GM21737 (cell line): ENCODE measurements around the gene NOL4L.
"Not testable (repeated sequence)": the region's sequence is repeated elsewhere in the genome, so short reads cannot be mapped to it uniquely, and the experiment has no call there.

Source experiments
- ATAC-seq: cut with Tn5 transposase; IDR thresholded peaks from one replicate; pipeline ENCODE4 v1.9.1; 2021; ENCODE audit warnings: mild to moderate bottlenecking, moderate library complexity; ENCODE audit not compliant: unreplicated experiment

The NOL4L gene

GRCh38 chr20:32578062-32578461, 7.1 kb downstream of the NOL4L start:
- ATAC-seq, result not testable (repeated sequence)

- no peak for ATAC-seq
These were observed 7.5 kb downstream of the NOL4L start for GRCh38 chr20:32577657-32578056.

DNA sequence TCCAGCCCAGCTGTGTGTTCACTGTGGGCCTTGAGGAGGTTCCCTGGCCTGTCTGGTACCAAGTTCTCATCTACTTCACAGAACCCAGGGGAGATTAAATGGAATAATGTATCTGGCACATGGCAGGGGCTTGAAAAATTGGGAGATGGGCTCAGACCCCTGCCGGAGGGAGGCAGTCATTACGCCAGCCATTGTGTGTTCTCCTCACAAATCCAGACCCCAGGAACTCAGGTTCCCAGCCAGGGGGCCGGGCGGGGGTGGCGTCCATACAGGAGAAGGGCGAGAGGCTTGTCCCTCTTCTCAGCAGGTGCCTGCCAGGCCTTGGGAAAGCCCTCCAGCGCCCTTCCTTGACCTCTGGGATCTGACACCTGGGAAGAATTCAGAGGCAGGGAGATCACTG, 8.1 kb downstream of the NOL4L start:
- ATAC-seq, result no peak

DNA sequence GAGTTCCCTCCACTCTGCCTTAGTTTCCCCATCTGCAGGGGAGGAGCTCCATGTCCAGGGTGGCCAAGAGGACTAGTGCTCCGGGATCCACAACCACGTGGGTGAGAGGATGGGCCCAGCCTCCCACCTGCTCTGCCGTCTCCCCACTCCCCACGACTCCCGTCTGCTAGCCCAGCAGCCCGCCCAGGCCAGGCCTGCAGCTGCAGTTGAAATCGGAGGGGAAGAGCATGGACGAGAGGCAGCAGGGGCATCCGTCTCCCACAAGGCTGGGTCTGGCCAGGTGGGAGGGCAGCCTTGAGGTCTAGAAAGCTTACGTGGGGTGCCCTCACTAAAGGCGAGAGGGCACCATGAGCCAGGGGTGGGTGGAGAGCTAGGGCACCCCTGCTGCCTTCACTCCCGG, 8.6 kb downstream of the NOL4L start:
- ATAC-seq, result no peak

- no peak for ATAC-seq
These were observed 9.3 kb downstream of the NOL4L start for GRCh38 chr20:32575805-32576204.

DNA sequence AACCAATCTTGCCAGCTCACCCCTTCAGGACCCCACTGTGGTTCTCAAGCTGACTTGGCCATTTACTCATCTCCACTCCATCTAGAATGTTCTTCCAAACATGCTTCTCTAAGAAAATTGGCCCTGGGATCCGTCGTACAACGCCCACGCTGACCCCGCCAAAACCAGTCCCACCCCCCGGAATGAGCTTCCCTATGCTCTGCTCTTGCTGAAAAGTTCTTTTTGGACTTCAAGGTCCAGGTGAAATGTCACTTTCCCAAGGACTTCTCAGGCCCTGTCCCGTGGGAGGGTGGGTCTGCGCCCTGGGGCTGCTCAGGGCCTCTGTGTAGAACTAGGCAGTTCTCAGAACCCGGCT, 9.9 kb downstream of the NOL4L start:
- ATAC-seq, result no peak

DNA sequence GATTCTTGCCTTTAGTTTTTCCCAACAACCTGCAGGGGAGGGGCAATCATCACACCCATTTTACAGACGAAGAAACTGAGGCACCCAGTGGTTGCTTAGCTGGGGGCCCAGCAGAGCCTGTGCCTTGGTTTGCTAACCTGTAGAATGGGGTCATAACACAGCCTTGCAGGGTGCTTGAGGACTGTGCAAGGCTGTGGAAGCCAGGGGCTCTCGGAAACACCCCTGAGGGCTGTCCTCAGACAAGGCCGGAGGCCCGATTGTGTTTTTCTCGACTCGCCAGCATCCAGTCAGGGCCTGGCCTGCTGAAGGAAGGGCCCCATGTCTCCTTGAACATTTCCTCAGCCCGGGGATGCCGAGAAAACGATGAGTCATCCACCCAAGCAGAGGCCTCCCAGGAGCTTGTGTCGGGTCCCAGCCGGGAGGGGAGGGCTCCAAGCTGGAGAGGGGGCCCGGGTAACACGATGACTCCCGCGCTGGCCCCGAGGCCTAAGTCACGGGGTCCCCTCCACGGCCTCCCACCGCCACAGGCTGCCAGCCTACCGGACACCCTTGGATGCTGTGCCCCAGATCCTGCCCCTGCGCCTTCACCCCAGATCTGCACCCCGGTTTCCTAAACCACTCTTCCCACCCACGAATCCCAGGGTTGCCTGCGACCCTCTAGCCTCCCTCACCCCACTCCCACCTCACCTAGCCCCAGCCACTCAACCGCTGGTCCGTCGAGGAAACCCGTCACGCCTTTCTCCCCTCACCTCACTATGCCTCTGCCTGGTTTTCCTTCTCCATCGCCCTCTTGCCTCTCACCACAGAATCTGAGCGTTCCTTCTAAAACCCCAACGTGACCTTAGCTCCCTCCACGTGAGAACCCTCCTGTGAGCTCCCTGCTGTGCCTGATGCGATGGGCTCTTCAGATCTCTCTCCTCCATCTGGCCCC, 10.6 kb downstream of the NOL4L start:
- no peak for ATAC-seq

GRCh38 chr20:32573167-32573851, 11.8 kb downstream of the NOL4L start:
- no peak for ATAC-seq

DNA sequence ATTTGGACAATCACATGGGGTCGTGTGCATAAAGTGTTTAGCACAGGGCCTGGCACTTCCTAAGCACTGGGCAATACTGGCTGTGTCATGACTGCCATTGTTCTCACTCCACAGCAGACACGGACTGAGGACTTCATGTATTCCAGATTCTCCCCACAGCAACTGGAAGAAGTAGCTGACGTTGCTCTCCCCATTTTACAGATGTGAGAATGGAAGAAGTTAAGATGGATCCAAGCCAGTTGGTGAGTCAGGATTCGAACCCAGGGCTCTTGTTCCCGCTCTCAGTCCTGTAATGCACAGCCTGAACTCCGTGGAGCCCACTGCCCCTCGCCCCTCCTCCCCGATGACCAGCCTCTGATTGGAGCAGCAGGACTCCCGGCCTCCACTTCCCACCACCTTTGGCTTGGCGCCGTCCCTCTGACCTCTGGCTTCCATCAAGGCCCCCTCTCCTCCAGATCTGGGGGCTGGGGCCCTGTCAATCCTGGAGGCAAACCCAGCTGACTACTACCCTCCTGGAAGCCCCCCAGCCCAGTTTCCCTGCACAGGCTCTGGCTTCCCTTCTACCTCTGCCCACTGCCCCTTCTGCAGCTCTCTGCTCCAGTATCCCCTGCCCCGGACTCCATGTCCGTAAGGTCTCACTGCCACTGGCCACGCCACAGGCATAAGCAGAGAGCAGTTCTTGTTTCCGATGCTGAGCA, 12.7 kb downstream of the NOL4L start:
- ATAC-seq, result no peak

- ATAC-seq, result no peak
These were observed 13.6 kb downstream of the NOL4L start for GRCh38 chr20:32571566-32571965.

DNA sequence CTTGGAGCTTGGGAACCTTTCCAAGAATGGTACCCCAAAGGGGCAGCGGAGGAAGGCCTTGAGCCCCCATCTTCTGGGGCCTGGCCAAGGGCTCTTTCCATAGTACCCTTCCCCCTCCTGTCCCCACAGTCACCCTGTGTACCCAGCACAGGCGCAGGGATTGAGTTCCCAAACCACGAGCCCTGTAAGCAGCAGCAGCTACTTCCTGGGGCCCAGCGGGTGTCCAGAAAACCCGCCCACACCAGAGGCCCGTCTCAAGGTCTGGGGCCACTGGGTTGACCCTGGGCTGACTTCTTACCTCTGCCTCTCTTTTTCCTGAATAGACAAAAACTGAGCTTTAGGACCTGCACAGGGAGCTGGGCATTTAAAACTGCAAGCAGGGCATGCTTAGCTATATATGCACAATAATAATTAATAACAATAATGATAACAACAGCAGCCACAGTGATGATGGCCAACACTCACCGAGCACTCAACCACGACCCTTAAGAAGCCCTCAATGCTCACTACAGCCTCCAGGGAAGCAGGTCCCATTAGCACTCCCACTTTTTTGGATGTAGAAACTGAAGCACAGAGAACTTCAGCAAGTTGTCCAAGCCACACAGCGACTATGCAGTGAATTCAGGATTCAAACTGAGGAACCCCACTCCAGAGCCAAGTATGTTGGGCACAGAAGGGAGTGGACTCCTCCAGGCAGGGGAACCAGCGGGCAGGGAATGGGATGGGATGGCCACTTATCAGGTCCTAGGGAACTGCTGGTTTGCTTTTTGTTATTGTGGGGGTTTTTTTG, 14.5 kb downstream of the NOL4L start:
- no peak for ATAC-seq

- no peak for ATAC-seq
These were observed 15.5 kb downstream of the NOL4L start for GRCh38 chr20:32569380-32570305.

GRCh38 chr20:32569018-32569379, 16.1 kb downstream of the NOL4L start:
- no peak for ATAC-seq

GRCh38 chr20:32567384-32568178, 17.6 kb downstream of the NOL4L start:
- no peak for ATAC-seq

- no peak for ATAC-seq
These were observed 18.5 kb downstream of the NOL4L start for GRCh38 chr20:32566379-32567374.

DNA sequence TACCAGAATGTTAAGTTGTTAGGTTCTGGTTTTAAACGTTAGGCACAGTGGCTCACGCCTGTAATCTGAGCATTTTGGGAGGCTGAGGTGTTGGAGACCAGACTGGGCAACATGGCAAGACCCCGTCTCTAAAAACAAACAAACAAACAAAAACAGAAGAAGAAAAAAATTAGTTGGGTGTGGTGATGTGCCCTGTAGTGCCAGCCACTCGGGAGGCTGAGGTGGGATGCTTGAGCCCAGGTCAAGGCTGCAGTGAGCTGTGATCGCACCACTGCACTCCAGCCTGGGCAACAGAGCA, 19.4 kb downstream of the NOL4L start:
- no peak for ATAC-seq

- no peak for ATAC-seq
These were observed 20.0 kb downstream of the NOL4L start for GRCh38 chr20:32564921-32565734.
